Left lung (tissue), 10 donors: ENCODE results near the gene MAP1B. TPM values are rescaled to one million over a fixed set of nuclear protein-coding genes. Genes with fewer than 3 reads are reported as not detected.

Experiments
- ATAC-seq: fragments of 200-7000 bp; cut with Tn5 transposase; one replicate; pipeline ENCODE4 v1.9.1; 2020; ENCODE audit warnings: moderate library complexity
- DNase-seq, 4 donors: peaks; one replicate each; pipeline ENCODE4 v3.0.0-alpha.2; 2013 to 2020
- H3K27ac ChIP-seq, 2 donors: fragments of 200-600 bp; sonication (generic) in 1 of 2; one replicate each; pipeline versions ENCODE4 v1.5.0 to v1.8.0; 2020 to 2021
- H3K27me3 ChIP-seq, 2 donors: fragments of 200-600 bp; sonication (generic) in 1 of 2; one replicate each; pipeline versions ENCODE4 v1.5.0 to v1.8.0; 2020 to 2021
- H3K36me3 ChIP-seq, 2 donors: fragments of 200-600 bp; sonication (generic) in 1 of 2; one replicate each; pipeline versions ENCODE4 v1.5.0 to v1.8.0; 2020 to 2021
- H3K4me1 ChIP-seq, 2 donors: fragments of 200-600 bp; one replicate each; pipeline ENCODE4 v1.8.0; 2021
- H3K4me3 ChIP-seq, 2 donors: fragments of 200-600 bp; sonication (generic) in 1 of 2; one replicate each; pipeline versions ENCODE4 v1.5.0 to v1.8.0; 2020 to 2021; ENCODE audit warnings: mild to moderate bottlenecking in 1 of 2
- H3K9me3 ChIP-seq, 2 donors: fragments of 200-600 bp; sonication (generic) in 1 of 2; one replicate each; pipeline versions ENCODE4 v1.5.0 to v1.8.0; 2020 to 2021
- intact Hi-C, 2 donors: fragments of 100-400 bp; cut with DNase I; formaldehyde crosslinking; loops; one replicate each; pipeline versions ENCODE4 v1.11.2 to v1.14.2; 2022
- polyA plus RNA-seq, 6 donors: library from polyadenylated mRNA; unstranded; fragments of 120-200 nt; gene quantifications; one replicate each; pipeline ENCODE4 v1.2.1, GENCODE V29; 2013; ENCODE audit not compliant: insufficient read length in 6 of 6
- total RNA-seq, 2 donors: library from RNA; stranded (reverse); fragmentation: NEBNext Ultra II Directional; extraction: Animal tissue kit (Norgen Biotek cat#: 25700); gene quantifications; one replicate each; pipeline ENCODE4 v1.2.1, GENCODE V29; 2021
- TF ChIP-seq, protein P1 (sequence below), 2 donors: fragments of 200-600 bp; sonication (generic) in 1 of 2; IDR thresholded peaks; one replicate each; pipeline versions ENCODE4 v1.5.0 to v1.8.0; 2021; ENCODE audit warnings: antibody characterized with exemption in 2 of 2
- donor health status: DM: no; HTN: yes; CAD: no.
- donor health status: DM: no; HTN: no; CAD: no.

The MAP1B gene
- total and polyA plus RNA-seq, 8 donors: 14.6 to 62.6 (median 23.3) TPM

DNA sequence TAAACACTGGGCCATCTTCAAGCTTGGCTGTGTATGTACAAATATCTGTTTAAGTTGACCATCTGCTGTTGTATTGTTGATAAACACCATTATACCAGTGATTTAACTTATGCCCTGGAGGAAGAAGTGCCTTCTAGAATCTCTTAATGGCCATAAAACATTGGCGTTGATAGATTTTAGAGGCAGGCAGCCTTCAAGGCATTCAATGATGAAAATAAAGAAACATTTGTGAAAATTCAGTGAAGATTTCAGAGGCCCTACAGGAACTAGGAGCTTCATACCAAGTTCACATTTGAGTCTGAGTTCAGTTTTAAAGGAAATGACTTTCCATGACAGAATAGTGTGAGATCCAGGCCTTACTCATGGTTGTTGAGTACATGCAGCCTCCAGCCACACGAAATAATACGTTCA lies 52.2 kb downstream of the MAP1B start:
- DNase-seq (no peak), ATAC-seq (no peak)
- intact Hi-C loops: no loop called here
- Histone ChIP-seq H3K27me3 (no peaks in the 10 kb centered on the region), H3K27ac (no peak overlapping the region), H3K9me3 (no peaks in the 10 kb centered on the region), H3K36me3 (no peaks in the 10 kb centered on the region), H3K4me1 (no peaks in the 10 kb centered on the region), H3K4me3 (no peak overlapping the region)
- TF ChIP-seq, protein P1, sequence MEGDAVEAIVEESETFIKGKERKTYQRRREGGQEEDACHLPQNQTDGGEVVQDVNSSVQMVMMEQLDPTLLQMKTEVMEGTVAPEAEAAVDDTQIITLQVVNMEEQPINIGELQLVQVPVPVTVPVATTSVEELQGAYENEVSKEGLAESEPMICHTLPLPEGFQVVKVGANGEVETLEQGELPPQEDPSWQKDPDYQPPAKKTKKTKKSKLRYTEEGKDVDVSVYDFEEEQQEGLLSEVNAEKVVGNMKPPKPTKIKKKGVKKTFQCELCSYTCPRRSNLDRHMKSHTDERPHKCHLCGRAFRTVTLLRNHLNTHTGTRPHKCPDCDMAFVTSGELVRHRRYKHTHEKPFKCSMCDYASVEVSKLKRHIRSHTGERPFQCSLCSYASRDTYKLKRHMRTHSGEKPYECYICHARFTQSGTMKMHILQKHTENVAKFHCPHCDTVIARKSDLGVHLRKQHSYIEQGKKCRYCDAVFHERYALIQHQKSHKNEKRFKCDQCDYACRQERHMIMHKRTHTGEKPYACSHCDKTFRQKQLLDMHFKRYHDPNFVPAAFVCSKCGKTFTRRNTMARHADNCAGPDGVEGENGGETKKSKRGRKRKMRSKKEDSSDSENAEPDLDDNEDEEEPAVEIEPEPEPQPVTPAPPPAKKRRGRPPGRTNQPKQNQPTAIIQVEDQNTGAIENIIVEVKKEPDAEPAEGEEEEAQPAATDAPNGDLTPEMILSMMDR (IDR thresholded peaks at IDR 0.05): no peak

DNA sequence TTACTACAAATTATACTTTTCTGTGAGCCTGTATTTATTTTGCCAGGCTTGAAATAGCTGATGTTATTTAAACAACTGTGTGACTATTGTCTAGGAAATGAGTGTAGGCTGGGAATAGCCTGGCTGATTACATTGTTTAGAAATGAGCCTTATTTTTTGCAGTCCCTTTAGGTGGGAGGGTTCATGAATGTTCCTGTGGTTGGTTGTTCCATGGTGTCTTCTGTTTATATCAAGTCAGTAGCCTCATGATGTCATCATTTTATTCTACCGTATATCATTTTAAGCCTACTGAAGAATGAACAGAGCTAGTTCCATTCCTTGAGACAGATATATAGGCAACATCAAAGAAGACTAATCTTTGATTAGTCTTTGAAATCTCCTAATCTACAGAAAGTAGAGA lies 53.1 kb downstream of the MAP1B start:
- no peak for DNase-seq
- intact Hi-C loops: no loop called here
- Histone ChIP-seq H3K9me3 (no peaks in the 10 kb centered on the region), H3K36me3 (no peaks in the 10 kb centered on the region), H3K4me1 (no peaks in the 10 kb centered on the region), H3K27me3 (no peaks in the 10 kb centered on the region), H3K27ac (no peak overlapping the region), H3K4me3 (no peak overlapping the region)
- no peak for ATAC-seq
- TF ChIP-seq, protein P1 (IDR thresholded peaks at IDR 0.05): no peak

DNA sequence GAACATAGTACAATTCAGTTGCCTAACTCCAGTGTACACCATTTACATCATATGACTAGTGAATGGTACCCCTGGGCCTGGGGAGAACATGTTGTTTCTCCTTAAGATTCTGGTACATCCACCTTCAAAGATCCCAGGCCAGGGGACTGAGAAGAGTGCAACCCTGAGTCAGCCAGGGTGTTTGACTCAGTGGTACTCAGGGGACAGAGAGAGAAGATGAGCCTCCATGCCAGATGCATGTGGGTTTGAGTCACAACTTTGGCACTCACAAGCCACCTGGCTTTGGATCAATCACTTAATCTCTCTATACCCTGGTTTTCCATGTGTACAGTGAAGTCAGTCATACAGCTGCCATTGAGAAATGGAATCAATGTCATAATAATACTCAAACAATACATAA lies 53.7 kb downstream of the MAP1B start:
- Histone ChIP-seq H3K4me1 (no peaks in the 10 kb centered on the region), H3K4me3 (no peak overlapping the region), H3K9me3 (no peaks in the 10 kb centered on the region), H3K36me3 (no peaks in the 10 kb centered on the region), H3K27ac (no peak overlapping the region), H3K27me3 (no peaks in the 10 kb centered on the region)
- ATAC-seq (no peak), DNase-seq (no peak)
- TF ChIP-seq, protein P1 (IDR thresholded peaks at IDR 0.05): no peak
- intact Hi-C loops: no loop called here

DNA sequence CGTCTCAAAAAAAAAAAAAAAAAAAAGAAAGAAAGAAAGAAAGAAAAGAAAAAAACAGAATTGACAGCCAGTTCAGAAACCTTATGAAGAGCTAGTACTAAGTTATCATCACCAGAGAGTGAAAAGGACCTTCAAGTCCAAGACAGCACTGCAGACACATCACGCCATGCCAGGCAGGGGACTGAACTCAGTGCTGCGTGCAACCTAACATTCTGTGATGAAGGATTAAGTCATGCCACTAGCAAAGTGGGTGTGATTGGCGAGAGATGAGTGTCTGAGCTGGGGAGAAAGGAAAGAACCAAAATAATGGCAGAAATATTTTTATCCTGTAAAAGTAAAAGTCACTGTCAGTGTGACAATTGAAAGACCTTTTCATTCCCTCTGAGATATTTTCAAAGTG lies 54.7 kb downstream of the MAP1B start:
- no peak overlapping the region for H3K4me3 ChIP-seq
- H3K36me3 ChIP-seq: no peaks in the 10 kb centered on the region
- H3K4me1 ChIP-seq: no peaks in the 10 kb centered on the region
- intact Hi-C loops: no loop called here
- ATAC-seq: no peak
- DNase-seq: no peak
- no peak overlapping the region for H3K27ac ChIP-seq
- H3K9me3 ChIP-seq: no peaks in the 10 kb centered on the region
- H3K27me3 ChIP-seq: no peaks in the 10 kb centered on the region
- TF ChIP-seq, protein P1 (IDR thresholded peaks at IDR 0.05): no peak

DNA sequence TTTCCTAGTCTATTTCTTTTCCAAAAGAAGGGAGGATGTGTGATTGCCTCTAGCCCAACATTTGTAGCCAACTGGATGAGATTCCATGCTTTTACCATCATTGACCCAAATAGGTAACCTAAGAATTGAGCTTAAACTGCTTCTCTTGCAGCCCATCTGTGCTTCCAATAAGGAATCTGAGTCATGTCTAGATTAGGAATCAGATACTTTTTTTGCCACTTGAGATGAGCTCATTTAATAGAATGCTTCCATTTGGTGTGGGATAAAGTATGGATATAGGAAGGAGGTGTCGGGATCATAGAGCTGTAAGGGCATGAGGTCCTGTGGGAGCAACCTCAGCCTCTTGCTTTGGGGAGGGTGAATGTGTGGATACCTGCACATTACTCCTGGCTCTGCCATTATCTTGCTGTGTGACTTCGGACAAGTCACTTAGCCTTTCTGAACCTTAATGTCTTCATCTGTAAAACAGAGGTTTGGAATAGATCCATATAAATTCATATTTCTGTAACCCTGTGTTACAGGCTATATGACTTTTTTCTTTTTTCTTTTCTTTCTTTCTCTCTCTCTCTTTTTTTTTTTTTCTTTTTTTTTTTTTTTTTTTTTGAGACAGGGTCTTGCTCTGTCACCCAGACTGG lies 56.2 kb downstream of the MAP1B start:
- TF ChIP-seq, protein P1 (IDR thresholded peaks at IDR 0.05): no peak
- no peaks in the 10 kb centered on the region for H3K36me3 ChIP-seq
- no peak for DNase-seq
- no peak for ATAC-seq
- no peak overlapping the region for H3K27ac ChIP-seq
- no peak overlapping the region for H3K4me3 ChIP-seq
- H3K9me3 ChIP-seq: no peaks in the 10 kb centered on the region
- no peaks in the 10 kb centered on the region for H3K27me3 ChIP-seq
- intact Hi-C loops: no loop called here
- H3K4me1 ChIP-seq: peaks cover 0 to 4% of the 10 kb centered on the region in 2 donors
